Renal cortical epithelial cell (primary cell): ENCODE data around the gene MED25. TPM values are rescaled to one million over a fixed set of nuclear protein-coding genes. Genes with fewer than 3 reads are reported as not detected.

Experiments used
- DNase-seq: peaks from one replicate; pipeline ENCODE4 v3.0.0-alpha.2; 2011; ENCODE audit warnings: low read depth
- total RNA-seq: library from RNA; depleted of rRNA; stranded (reverse); fragments of >200 nt; gene quantifications from 2 replicates; pipeline ENCODE4 v1.2.3, GENCODE V29; 2014

The MED25 gene
- total RNA-seq, 1 donor from 2014 or later: 66.7 TPM

- DNase-seq: no peak
Observed at GRCh38 chr19:49798574-49798973, 19.5 kb upstream of the MED25 start.

DNA sequence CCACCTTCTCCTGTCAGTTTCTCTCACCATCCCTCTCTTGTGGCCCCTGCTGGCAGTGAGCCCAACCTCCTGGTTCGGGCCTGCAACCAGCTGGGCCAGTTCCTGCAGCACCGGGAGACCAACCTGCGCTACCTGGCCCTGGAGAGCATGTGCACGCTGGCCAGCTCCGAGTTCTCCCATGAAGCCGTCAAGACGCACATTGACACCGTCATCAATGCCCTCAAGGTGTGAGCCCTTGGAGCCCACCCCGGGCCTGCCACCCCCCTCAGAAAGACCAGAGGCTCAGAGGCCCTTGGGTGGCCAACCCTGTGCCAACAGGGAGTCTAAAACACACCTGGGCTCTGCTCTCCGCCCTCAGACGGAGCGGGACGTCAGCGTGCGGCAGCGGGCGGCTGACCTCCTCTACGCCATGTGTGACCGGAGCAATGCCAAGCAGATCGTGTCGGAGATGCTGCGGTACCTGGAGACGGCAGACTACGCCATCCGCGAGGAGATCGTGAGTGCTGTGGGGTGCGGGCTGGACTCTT lies 18.8 kb upstream of the MED25 start:
- DNase-seq: no peak

GRCh38 chr19:49799798-49800376 lies 18.2 kb upstream of the MED25 start:
- DNase-seq: no peak

DNA sequence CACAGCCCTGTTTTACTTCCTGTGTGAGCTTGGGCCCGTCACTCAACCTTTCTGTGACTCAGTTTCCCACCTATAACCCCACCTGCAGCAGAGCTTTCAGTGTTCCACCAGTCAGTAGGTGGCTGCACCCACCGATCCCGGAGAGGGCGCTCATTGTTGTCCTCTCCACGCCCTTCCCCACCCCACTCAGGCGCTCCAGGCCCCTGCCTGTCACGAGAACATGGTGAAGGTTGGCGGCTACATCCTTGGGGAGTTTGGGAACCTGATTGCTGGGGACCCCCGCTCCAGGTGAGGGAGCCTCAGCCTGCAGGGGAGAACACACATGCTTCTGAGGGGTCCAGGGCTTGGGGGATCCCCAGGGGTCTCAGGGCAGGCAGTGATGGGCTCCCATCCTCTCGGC lies 17.3 kb upstream of the MED25 start:
- DNase-seq: no peak

GRCh38 chr19:49801401-49801888 lies 16.6 kb upstream of the MED25 start:
- no peak for DNase-seq

DNA sequence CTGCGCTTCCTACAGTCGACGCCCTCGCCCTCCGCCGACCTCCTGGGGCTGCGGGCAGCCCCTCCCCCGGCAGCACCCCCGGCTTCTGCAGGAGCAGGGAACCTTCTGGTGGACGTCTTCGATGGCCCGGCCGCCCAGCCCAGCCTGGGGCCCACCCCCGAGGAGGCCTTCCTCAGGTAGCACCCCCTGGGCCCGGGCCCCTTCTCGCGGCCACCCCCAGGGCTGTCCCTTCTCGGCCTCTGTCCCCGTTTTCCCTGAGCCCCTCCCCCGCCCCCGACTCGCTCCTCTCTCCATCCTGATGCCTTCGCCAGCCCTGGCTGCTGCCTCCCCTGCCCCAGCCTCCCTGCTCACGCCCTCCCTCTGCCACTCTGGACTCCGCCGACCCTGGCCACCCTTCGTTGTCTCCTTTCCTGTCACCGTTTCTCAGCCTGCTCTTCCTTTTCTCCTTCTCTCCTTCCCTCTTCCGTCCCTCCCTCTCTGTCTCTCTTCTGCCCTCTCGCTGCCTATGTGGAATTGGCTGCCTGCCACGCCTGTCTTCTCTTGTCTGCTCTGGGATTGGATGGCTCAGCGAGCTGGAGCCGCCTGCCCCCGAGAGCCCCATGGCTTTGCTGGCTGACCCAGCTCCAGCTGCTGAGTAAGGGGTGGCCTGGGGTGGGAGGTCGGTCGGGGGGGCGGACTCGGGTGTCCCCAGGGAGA lies 16.0 kb upstream of the MED25 start:
- DNase-seq: peak; percentile 60

- no peak for DNase-seq
Observed at GRCh38 chr19:49802836-49803528, 15.1 kb upstream of the MED25 start.

DNA sequence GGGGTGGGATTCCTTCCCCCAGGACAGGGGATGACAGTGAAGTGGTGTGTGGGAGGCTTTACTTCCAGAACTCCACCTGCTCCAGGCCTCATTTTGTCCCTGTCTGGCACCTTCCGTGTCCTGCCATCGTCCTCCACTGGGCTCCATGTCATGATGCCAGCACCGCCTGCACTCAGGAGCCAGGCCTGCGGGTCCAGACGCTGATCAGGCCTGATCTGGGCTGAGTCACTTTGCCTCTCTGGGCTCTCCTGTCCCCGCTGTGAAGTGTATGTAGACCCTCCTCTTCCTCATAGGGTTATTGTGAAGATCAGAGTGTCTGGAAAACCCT lies 14.6 kb upstream of the MED25 start:
- no peak for DNase-seq

- DNase-seq: no peak
Observed at GRCh38 chr19:49805822-49806619, 12.1 kb upstream of the MED25 start.

- DNase-seq: no peak
Observed at GRCh38 chr19:49806620-49806959, 11.5 kb upstream of the MED25 start.

DNA sequence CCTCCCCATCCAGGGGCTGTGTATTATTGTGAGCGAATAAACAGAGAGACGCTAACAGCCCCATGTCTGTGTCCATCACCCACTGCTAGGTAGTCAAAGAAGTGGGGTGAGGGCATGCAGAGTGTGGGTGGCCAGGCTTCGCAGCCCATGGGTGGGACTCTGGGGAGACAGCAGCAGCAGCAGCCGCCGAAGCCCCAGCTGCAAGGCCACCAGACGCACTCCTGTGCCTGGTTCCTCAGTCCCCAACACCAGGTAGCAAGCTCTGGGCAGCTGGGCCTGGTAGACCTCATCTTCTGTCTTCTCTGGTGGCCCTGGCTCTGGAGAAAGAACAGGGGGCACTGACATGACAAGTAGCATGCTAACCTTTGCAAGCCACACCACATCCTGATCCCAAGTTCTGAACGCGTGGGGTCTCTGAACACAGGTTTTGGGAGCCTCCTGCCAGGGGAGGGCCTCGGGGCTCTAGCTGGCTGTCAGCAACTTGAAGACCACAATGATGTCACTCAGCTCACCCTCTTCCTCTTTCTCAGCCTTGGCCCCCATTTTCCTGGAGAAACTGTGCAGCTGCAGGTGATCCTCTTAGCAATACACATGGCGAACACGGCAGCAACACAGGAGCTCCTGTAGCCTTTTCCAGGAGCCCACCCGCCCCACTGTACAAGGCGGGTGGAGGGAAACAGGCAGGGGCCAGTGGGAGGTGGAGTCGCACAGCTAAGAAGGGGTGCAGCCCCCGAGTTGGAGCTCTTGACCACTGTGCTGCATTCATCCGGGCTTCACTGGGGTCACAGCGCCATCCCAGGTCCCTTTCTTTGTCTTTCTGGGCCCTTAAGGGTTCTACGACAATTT lies 10.8 kb upstream of the MED25 start:
- DNase-seq: no peak

DNA sequence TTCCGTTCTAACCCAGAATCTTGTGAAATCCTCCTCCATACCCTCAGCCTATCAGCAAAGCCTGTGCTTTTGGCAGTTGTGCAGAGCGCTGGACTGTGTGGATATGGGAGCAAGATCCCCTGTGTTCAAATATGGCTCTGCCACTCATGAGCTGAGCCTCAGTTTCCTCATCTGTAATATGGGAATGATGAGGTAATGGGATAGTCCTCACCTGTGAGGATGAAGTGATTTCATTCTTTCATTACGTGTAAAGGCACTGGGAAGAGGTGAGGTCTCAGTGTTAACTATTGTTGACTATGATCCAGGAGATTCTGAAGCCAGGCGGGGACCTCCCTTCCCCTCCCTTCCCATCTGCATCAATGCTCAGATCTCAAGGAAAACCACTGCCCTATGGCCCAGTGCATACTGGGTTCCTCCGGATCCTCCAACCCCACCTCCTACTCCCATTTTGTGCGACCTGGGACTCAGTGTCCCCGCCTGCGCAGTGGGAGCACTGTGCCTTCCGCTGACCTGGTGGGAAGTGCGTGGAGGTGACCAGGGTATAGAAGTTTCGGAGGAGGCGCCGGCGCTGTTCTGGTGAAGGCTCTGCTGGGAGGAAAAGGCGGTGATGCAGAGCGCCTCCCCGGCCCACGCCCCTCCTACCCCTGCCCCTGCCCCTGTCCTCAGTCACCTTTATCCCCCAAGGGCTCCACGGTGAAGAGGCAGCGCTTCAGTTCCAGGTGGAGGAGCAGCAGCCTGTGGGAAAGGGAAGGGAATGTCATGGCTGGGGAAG lies 10.0 kb upstream of the MED25 start:
- no peak for DNase-seq

- peak; percentile 60 for DNase-seq
Observed at GRCh38 chr19:49808711-49809159, 9.4 kb upstream of the MED25 start.

DNA sequence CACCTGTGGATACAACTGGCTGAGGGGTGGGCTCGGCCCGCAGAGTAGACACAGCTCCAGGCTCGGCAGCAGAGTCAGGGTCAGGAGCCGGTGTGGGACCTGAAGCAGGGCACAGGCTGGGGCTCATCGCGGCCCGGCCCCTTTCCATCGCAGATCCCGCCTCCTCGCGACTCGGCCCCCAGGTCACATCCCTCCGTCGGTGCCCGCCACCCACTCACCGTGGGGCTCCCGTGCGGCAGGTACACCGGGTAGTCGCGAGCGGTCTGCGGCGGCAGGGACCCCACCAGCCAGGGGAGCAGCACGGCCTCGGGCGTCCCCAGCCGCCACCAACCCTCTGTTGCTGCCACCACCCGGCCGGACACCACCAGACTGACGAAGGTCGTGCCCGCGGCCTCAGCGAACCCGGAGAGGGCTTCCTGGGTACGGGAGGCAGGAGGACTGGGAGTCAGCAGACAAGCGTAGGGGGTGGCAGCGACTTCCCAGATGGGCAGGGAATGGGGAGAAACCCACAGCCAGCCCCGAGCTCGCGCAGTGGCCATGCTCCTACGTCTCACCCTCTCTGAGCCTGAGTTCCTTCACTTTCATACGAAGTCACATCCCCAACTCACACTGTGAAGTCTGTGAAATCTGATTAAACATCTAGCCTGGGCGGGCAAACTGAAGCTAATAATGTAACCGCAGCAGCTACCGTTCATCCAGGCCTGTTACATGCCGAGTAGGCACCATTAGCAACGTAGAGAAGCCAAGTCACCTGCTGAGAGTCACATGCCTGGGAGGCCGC lies 8.7 kb upstream of the MED25 start:
- DNase-seq: peak; percentile 39

DNA sequence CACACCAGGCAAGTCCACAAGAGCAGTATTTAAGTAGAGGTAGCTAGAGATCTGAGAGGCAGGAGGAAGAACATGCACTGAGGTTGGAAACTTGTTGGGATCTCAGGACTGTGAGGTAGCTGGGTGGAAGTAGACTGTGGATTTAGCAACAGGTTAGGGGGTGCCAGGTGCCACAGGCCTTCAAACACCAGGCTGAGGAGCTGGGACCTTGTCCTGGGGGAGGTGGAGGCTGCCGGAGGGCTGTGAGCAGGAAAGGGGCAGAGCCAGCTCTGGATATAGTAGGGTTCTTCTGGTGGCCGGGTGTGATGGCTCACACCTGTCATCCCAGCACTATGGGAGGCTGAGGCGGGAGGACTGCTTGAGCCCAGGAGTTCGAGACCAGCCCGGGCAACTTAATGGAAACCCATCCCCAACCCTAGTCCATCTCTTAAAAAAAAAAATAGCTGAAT lies 8.1 kb upstream of the MED25 start:
- no peak for DNase-seq

- DNase-seq: no peak
Observed at GRCh38 chr19:49811328-49811727, 6.8 kb upstream of the MED25 start.

GRCh38 chr19:49812452-49812996 lies 5.6 kb upstream of the MED25 start:
- no peak for DNase-seq

DNA sequence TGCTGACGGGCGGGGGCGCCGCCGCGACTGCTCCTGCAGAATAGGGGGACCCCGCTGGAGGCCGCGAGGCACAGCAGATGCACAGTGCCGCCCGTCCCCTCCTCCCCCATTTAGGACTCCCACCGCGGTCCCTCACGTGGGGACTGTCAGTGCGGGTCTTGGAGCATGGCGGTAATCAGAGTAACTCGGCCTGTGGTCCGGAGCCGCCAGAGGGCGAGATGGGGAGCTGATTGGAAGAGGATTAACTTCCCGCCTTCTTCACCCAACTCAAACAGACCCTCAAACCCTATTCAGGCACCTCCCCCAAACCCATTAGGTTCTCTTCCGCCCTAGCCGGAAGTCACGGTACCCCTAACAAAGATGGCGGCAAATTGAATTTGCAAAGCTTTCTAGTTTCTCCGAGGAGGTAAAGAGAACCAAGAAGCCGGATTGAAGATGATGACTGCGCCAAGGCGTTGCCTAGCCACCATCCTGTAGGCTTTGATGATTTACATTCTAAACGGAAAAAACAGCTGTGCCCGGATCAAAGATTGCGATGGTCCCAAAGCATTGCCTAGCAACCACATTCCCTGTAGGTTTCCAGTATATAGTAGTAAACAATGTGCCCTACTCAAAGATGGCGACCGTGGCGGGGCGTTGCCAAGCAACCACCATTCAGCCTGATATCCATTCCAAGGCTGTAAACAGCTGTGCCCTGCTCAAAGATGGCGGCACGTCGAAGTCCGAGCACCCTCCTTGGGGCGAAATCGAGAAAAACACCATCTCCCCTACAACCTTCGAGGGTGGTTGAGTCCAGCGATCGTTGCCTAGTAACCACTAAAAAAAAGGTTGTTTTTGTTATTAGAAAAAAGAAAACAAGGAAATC lies 4.9 kb upstream of the MED25 start, which contains the start of gene FUZ:
Gene FUZ (minus strand): TSS at position 296 of the 865 bp plus-strand sequence. CDS start 186 bp downstream, at position 110.
- DNase-seq: peak; percentile 97
